GM13977 (cell line): ENCODE measurements around the gene RBBP4.
A peak's percentile ranks its signal among the peaks of the same experiment; 100 is the strongest.
"Not testable (repeated sequence)": the region's sequence is repeated elsewhere in the genome, so short reads cannot be mapped to it uniquely, and the experiment has no call there.

Experiments used
- DNase-seq: peaks from one replicate; pipeline ENCODE4 v3.0.0; 2012; ENCODE audit warnings: low spot score
- CTCF ChIP-seq: IDR thresholded peaks from 2 replicates; pipeline ENCODE4 v1.5.1; 2012; ENCODE audit warnings: mild to moderate bottlenecking, control low read depth; ENCODE audit not compliant: insufficient read depth; ENCODE audit errors: extremely low read depth, missing control alignments
- in situ Hi-C: fragments of 300-500 bp; cut with MboI; formaldehyde crosslinking; loops from one replicate; pipeline ENCODE4 v1.12.0; 2022; ENCODE audit warnings: low sequenced_read_pairs, low pct_unique_long_range_greater_than_20kb, mixed read lengths, inconsistent platforms; ENCODE audit not compliant: unreplicated experiment

RBBP4 gene

GRCh38 chr1:32623775-32624174 is 27.2 kb upstream of the RBBP4 start:
- in situ Hi-C loops, result no loop called here
- DNase-seq, result no peak
- TF ChIP-seq CTCF, result no peak

GRCh38 chr1:32626176-32626575 is 24.8 kb upstream of the RBBP4 start:
- in situ Hi-C loops, result no loop called here
- no peak for TF ChIP-seq CTCF
- no peak for DNase-seq

- DNase-seq, result peak; percentile 61
- TF ChIP-seq CTCF, result no peak
- in situ Hi-C loops, result no loop called here
Observed at GRCh38 chr1:32627596-32628162, 23.3 kb upstream of the RBBP4 start.

GRCh38 chr1:32630173-32630572 is 20.8 kb upstream of the RBBP4 start:
- in situ Hi-C loops, DNase-seq: not testable (repeated sequence)

GRCh38 chr1:32632829-32633228 is 18.2 kb upstream of the RBBP4 start:
- DNase-seq, result no peak
- TF ChIP-seq CTCF, result no peak
- in situ Hi-C loops, result no loop called here

- in situ Hi-C loops, result no loop called here
- DNase-seq, result no peak
- TF ChIP-seq CTCF, result no peak
Observed at GRCh38 chr1:32635508-32636277, 15.3 kb upstream of the RBBP4 start.

GRCh38 chr1:32636914-32637645 is 13.9 kb upstream of the RBBP4 start:
- TF ChIP-seq CTCF, result no peak
- DNase-seq, result no peak
- in situ Hi-C loops, result no loop called here
